Endothelial cell of umbilical vein (primary cell): ENCODE results near the gene CERS6. TPM values are rescaled to one million over a fixed set of nuclear protein-coding genes. Genes with fewer than 3 reads are reported as not detected.

Experiments used
- BruUV-seq: library from RNA; stranded (reverse); fragments of 400-500 nt; replicated peaks from 2 replicates; lab custom pipeline; 2021; lab: Mats Ljungman, UMichigan
- CTCF ChIA-PET: fragments of 300-600, 350-600 bp; sonication (Branson Sonifier 250); formaldehyde crosslinking; loops from one replicate; lab custom pipeline; 2021; ENCODE audit warnings: antibody characterized with exemption, inconsistent platforms; lab: Charles Lee
- POLR2A ChIA-PET: fragments of 300-600, 350-600 bp; sonication (Branson Sonifier 250); formaldehyde crosslinking; loops from one replicate; lab custom pipeline; 2021; ENCODE audit warnings: antibody characterized with exemption, inconsistent platforms; lab: Charles Lee
- DNase-seq: peaks from one replicate; pipeline ENCODE4 v3.0.0-alpha.2; 2011; ENCODE audit warnings: low read depth, low spot score
- FAIRE-seq: peaks from 2 replicates; lab custom pipeline; 2011; peaks lifted over from hg19 to GRCh38; lab: Jason Lieb, UNC
- H2AFZ ChIP-seq: 2 replicates; pipeline ENCODE4 v1.6.0; 2012; ENCODE audit warnings: low read depth, low read length, control low read depth, inconsistent platforms
- H3K27ac ChIP-seq: 2 replicates; pipeline ENCODE4 v1.5.1; 2011; ENCODE audit warnings: low read depth, mild to moderate bottlenecking, control low read depth, low read length, moderate library complexity; ENCODE audit not compliant: insufficient read depth
- H3K27me3 ChIP-seq, 2 experiments: 2 replicates each; pipeline versions ENCODE4 v1.6.0 to v1.6.1; 2011; ENCODE audit warnings: low read length in 2 of 2, mixed read lengths in 1 of 2; ENCODE audit not compliant: control insufficient read depth in 2 of 2, insufficient read depth in 2 of 2
- H3K36me3 ChIP-seq, 2 experiments: 2 replicates in 1 of 2; 3 replicates in 1 of 2; pipeline ENCODE4 v1.5.1; 2011; ENCODE audit warnings: low read length in 2 of 2, mild to moderate bottlenecking in 1 of 2, moderate library complexity in 1 of 2; ENCODE audit not compliant: control insufficient read depth in 2 of 2, insufficient read depth in 2 of 2; ENCODE audit errors: extremely low read depth in 1 of 2
- H3K4me1 ChIP-seq: 3 replicates; pipeline ENCODE4 v1.5.1; 2011; ENCODE audit warnings: mild to moderate bottlenecking, low read length; ENCODE audit not compliant: control insufficient read depth, insufficient read depth; ENCODE audit errors: extremely low read depth
- H3K4me2 ChIP-seq: 2 replicates; pipeline ENCODE4 v1.6.1; 2011; ENCODE audit warnings: low read length, control low read depth, mixed read lengths; ENCODE audit not compliant: insufficient read depth
- H3K4me3 ChIP-seq, 3 experiments: fragments of 200-600 bp in 1 of 3; sonication (generic), shearing (Covaris generic) in 1 of 3; replicated peaks in 1 of 3; 2 replicates each; pipeline ENCODE4 v1.5.1; 2011 to 2016; ENCODE audit warnings: control low read depth in 3 of 3, low read length in 3 of 3, mild to moderate bottlenecking in 2 of 3, inconsistent platforms in 1 of 3, low read depth in 1 of 3, moderate library complexity in 1 of 3; ENCODE audit not compliant: insufficient read depth in 1 of 3
- H3K79me2 ChIP-seq: 2 replicates; pipeline ENCODE4 v1.6.0; 2012; ENCODE audit warnings: low read length, inconsistent platforms; ENCODE audit not compliant: control insufficient read depth, insufficient read depth
- H3K9ac ChIP-seq: replicated peaks from 2 replicates; pipeline ENCODE3; 2011; ENCODE audit warnings: low read length, control low read depth; ENCODE audit not compliant: insufficient read depth; ENCODE audit errors: extremely low read depth
- H3K9me1 ChIP-seq: replicated peaks from 3 replicates; pipeline ENCODE4 v1.6.0; 2011; ENCODE audit warnings: mild to moderate bottlenecking, low read length; ENCODE audit not compliant: control insufficient read depth, insufficient read depth; ENCODE audit errors: extremely low read depth
- H3K9me3 ChIP-seq: replicated peaks from 2 replicates; pipeline ENCODE4 v1.5.1; 2012; ENCODE audit warnings: low read length, inconsistent platforms; ENCODE audit not compliant: control insufficient read depth, insufficient read depth
- H4K20me1 ChIP-seq: replicated peaks from 2 replicates; pipeline ENCODE3; 2011; ENCODE audit warnings: mild to moderate bottlenecking, low read length; ENCODE audit not compliant: control insufficient read depth, insufficient read depth; ENCODE audit errors: extremely low read depth
- CTCF ChIP-seq, 2 donors: IDR thresholded peaks; 1 replicate in 1 of 2; 2 replicates in 1 of 2; pipeline ENCODE4 v1.5.1; 2011; ENCODE audit warnings: low read length in 2 of 2, mild to moderate bottlenecking in 2 of 2, moderate library complexity in 2 of 2, control low read depth in 1 of 2, inconsistent platforms in 1 of 2, low read depth in 1 of 2; ENCODE audit not compliant: insufficient read depth in 1 of 2; ENCODE audit errors: extremely low read depth in 1 of 2
- EZH2 ChIP-seq: IDR thresholded peaks from 2 replicates; pipeline ENCODE4 v1.6.1; 2012; ENCODE audit warnings: borderline replicate concordance, low read depth, mild to moderate bottlenecking, moderate library complexity, low read length, inconsistent platforms; ENCODE audit not compliant: severe bottlenecking
- FOS ChIP-seq: IDR thresholded peaks from 2 replicates; pipeline ENCODE4 v1.6.1; 2011; ENCODE audit warnings: mild to moderate bottlenecking, low read length, moderate library complexity, borderline replicate concordance; ENCODE audit not compliant: insufficient read depth
- GATA2 ChIP-seq: IDR thresholded peaks from 2 replicates; pipeline ENCODE4 v1.7.0; 2011; ENCODE audit warnings: low read depth, mild to moderate bottlenecking, moderate library complexity, mixed read lengths, low read length; ENCODE audit not compliant: insufficient read length, insufficient read depth
- JUN ChIP-seq: IDR thresholded peaks from 2 replicates; pipeline ENCODE4 v1.6.1; 2011; ENCODE audit warnings: borderline replicate concordance, low read depth; ENCODE audit not compliant: insufficient read length, insufficient read depth
- MYC ChIP-seq: IDR thresholded peaks from one replicate; pipeline ENCODE4 v1.6.1; 2011; ENCODE audit warnings: mild to moderate bottlenecking, low read depth, low read length
- POLR2A ChIP-seq: IDR thresholded peaks from 2 replicates; pipeline ENCODE4 v1.6.1; 2012; ENCODE audit warnings: low read depth, mild to moderate bottlenecking, control low read depth, low read length
- POLR2AphosphoS5 ChIP-seq: IDR thresholded peaks from 2 replicates; pipeline ENCODE4 v1.6.1; 2012; ENCODE audit warnings: low read depth, mild to moderate bottlenecking, control low read depth, low read length, moderate library complexity; ENCODE audit not compliant: insufficient read depth
- dilution Hi-C: fragments of 300-500 bp; cut with MboI; formaldehyde crosslinking; loops from one replicate; pipeline ENCODE4 v1.15.0; 2019; ENCODE audit warnings: low sequenced_read_pairs; ENCODE audit not compliant: extremely low pct_ligation_motif_present
- intact Hi-C: fragments of 100-400 bp; cut with micrococcal nuclease; formaldehyde crosslinking; loops from one replicate; pipeline ENCODE4 v1.10.0; 2022
- polyA plus RNA-seq, 4 experiments: library from polyadenylated mRNA; depleted of rRNA in 3 of 4; stranded (reverse) in 3 of 4; unstranded in 1 of 4; fragments of >200 nt; gene quantifications; 2 replicates each; pipeline versions ENCODE4 v1.2.1 to v1.2.3, GENCODE V29; 2011 to 2012; ENCODE audit warnings: missing spikeins in 1 of 4
- total RNA-seq: library from RNA; stranded (reverse); gene quantifications from 2 replicates; pipeline ENCODE4 v1.2.3, GENCODE V29; 2021
- TF ChIP-seq, protein P1 (sequence below): IDR thresholded peaks from 2 replicates; pipeline ENCODE4 v1.6.1; 2011; ENCODE audit not compliant: insufficient read depth, insufficient read length

The CERS6 gene
- total and polyA plus RNA-seq, 2 donors (not counting 3 experiments of a cell fraction or from before 2014, with no cell fraction given) = 2.7 to 11.7 TPM

- Histone ChIP-seq H3K27ac (no peak overlapping the region), H3K27me3 (peaks cover 0 to 5% of the 10 kb centered on the region in 2 experiments), H3K9ac (no peak overlapping the region), H3K79me2 (no peaks in the 10 kb centered on the region), H4K20me1 (no peaks in the 10 kb centered on the region), H3K4me2 (no peak overlapping the region), H3K4me3 (no peak overlapping the region), H3K9me1 (no peaks in the 10 kb centered on the region), H3K36me3 (no peaks in the 10 kb centered on the region), H2AFZ (no peak overlapping the region), H3K9me3 (no peaks in the 10 kb centered on the region), H3K4me1 (peaks cover 4% of the 10 kb centered on the region)
- BruUV-seq = no TSS peak
- intact Hi-C loops (no loop called here), dilution Hi-C loops (no loop called here)
- ChIA-PET CTCF (interaction anchor here (0.9 kb wide), 1 partner anchor 441 kb away, joined by 3 read pairs; no protein-coding TSS in a partner anchor), POLR2A (no interaction called here)
- no peak for FAIRE-seq
- peak; percentile 45 for DNase-seq
- TF ChIP-seq, protein P1, sequence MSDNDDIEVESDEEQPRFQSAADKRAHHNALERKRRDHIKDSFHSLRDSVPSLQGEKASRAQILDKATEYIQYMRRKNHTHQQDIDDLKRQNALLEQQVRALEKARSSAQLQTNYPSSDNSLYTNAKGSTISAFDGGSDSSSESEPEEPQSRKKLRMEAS = no peak
- TF ChIP-seq EZH2 (no peak), JUN (no peak), FOS (no peak), MYC (no peak), POLR2A (no peak), GATA2 (no peak), CTCF (IDR thresholded peaks at IDR 0.05; ENCODE audit: extremely low read depth in 1 of 2, insufficient read depth in 1 of 2, low read depth in 1 of 2, low read length in 2 of 2) (no peak), POLR2AphosphoS5 (no peak)
Measured at GRCh38 chr2:168780669-168781071, 324.6 kb downstream of the CERS6 start.
